HG02938 (cell line): Measurements from ENCODE around the gene TRAFD1.

Experiments
- ATAC-seq: cut with Tn5 transposase; IDR thresholded peaks from one replicate; pipeline ENCODE4 v1.9.1; 2021; ENCODE audit warnings: mild to moderate bottlenecking, moderate library complexity; ENCODE audit not compliant: unreplicated experiment

The TRAFD1 gene

DNA sequence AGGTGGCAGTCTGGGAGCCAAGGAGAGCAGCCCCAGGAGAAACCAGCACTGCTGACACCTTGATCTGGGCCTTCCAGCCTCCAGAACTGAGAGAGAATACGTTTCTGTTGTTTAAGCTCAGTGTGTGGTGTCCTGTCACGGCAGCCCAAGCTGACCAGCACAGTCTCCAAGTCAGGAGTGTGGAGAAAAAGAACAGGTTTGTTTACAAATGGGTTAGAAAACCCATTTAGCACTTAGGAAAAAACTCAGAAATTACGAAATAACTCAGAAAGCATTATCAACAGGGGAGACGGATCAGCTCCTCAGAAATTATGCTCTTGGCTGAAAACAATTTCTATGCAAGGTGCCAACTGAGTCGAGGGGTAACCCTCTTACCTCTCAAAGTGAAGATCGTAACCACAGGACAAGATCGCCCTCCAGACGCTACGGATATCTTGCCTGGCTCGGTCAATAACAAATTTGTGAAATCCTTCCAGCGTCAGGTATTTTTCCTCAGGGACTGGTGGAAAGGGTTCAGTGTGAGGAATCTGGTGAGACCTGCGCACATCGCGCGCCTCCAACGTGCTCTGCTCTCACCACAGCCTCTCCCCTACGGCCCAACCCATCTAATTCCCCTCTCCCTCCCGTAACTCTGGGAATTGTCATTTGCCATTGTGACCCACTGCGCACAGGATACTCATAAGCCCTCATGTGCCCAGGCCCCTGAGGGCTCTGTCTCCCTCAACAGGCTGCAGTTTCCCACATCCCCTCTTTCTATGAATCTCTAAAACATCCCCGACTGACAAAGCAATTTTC, 50.2 kb downstream of the TRAFD1 start:
- ATAC-seq = no peak

- no peak for ATAC-seq
These were observed 51.1 kb downstream of the TRAFD1 start for GRCh38 chr12:112176321-112177010.

GRCh38 chr12:112178796-112179195, 53.4 kb downstream of the TRAFD1 start:
- ATAC-seq = no peak

GRCh38 chr12:112179341-112179740, 54.0 kb downstream of the TRAFD1 start:
- no peak for ATAC-seq

DNA sequence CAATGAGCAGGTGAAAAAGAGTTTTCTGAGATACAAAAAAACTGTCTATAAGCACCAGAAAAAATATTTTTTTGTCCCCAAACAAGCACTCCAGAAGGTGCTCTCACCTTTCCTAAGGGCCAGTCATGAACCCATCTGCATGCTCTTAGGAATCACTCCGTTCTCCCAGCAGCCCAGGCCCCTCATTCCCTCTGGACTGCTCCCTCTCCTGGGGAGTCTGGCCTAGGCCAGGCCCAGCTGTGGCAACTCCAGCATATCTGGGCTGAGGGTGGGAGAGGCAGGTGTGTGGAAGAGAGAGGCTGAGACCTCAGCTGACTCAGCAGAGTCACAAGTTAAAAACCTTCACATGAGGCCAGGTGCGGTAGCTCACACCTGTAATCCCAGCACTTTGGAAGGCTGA, 54.6 kb downstream of the TRAFD1 start:
- ATAC-seq = no peak

GRCh38 chr12:112180422-112180821, 55.1 kb downstream of the TRAFD1 start:
- ATAC-seq = no peak

DNA sequence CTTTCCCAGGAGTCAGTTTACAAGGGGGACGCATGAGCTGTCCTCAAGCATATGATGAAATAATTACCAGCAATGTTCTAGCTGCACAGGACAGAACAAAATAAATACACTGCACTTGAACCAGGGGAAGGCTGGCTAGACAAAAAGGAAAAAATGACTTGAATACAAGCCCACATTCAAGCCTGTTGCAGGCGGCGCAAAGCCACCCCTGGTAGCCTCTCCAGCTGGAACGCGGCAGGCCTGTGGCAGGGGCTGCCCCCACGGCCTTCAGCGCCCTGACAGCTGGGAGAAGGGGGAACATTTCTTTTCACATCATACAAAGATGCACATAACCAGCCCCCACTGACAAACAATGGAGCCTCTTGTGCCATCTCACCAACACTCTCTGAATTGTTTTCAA, 57.1 kb downstream of the TRAFD1 start:
- no peak for ATAC-seq

- ATAC-seq = no peak
These were observed 58.0 kb downstream of the TRAFD1 start for GRCh38 chr12:112183141-112184021.

DNA sequence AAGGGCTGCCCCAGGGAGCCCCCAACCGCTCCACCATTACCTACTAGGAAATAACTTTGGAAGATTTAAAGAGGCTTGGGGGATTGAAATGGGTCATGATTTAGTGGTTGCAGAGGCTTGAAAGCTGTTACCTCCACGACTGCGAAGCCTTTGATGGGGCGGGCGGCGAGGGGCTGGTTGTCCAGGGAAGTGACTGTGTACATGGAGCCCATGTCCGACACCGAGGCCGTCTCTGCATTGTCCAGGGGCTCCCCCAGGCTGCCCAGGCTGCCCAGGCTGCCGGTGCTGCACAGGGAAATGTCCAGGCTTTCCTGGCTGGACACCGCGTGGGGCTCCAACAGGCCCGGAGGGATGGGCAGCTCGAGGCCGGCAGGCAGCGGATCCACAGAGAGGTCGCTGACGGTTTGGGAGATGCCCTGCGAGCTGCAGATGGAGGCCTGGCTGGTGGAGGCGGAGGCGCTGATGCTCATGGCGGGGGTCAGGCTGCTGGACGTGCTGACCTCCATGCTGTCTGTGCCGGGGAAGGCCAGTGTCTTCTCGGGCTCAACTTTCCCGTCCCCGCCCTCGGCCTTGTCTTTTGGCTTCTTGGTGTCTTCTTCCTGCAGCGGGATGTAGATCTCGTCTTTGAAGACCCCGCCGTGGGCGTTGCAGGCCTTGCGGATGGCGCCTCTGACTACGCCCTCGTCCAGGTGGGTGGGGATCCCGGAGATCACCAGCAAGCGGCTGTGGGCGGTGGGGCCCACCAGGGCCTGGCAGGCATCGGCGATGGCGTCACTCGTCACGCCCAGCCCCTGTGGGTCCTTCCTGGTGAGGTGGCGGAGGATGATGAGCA, 58.9 kb downstream of the TRAFD1 start:
- ATAC-seq = no peak

GRCh38 chr12:112185093-112185923, 59.9 kb downstream of the TRAFD1 start:
- ATAC-seq = no peak

- no peak for ATAC-seq
These were observed 62.9 kb downstream of the TRAFD1 start for GRCh38 chr12:112188130-112188830.

DNA sequence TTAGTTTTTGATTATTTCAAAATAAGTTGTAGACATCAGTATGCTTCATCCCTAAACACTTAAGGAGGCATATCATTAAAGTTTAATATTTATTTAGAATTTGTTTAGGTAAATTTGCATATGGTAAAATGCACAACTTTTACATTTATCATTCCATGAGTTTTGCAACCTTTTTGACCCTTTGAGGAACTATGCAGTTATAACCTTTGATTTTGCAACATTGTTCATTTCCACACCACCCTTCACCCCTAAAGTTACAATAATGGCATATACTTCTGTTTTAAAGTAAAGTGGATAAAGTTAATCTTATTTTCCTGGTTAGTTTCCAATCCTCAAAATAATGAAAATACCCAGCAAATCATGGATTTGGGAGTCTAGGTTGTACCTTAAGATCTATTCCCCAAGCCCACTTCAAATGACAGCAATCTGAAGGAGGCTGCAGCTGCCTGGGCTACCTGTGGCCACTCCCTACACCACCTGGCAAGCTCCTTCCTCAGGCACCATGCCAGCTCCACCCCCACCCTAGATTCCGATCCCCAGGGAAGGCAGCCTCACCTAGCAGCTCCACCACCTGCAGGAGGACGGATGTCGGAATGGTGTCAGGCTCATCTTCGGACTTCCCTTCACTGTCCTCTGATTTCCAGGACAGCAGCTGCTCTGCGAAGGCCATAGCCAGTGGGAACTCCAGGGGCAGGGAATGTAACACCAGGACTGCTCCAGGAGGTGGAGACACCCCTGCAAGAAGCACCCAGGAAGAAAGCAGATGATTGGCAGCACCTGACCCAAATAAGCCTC, 65.1 kb downstream of the TRAFD1 start:
- no peak for ATAC-seq

DNA sequence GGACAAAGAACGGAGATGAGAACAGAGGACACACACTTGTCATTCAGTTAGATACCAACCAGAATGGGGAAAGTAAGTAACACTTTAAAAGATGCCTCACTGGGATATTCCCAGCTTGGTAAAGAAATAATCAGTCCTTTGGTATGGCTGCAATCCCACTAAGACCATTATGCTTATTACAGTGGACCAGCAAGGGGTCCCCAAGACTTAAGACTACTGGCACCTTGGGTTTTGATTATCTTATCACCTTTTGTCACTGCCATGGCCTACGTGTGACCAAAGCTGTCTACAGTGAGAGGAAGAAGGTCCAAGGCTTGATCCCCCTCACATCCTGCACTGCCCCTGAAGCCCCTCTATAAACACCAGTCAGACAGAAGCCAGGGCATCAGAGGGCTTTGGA, 65.8 kb downstream of the TRAFD1 start:
- ATAC-seq = no peak

GRCh38 chr12:112191840-112192321, 66.5 kb downstream of the TRAFD1 start:
- no peak for ATAC-seq

DNA sequence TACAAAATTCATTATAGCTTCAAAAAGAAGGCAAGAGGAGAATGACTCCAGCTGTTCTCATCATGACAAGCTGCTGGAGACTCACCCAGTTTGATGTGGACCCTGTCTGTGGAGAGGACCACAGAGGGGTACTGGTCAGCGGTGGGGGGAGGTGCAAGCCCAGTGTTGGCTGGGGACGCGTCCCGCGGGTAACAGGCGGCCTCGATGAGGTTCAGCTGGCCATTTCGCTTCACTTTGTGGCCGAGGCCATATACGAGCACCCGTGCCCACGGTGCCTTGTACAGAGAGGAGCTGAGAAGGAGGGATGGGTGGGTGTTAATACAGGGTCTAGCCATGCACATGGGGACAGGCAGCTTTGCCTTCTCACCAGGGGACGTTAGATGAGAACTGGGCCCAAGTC, 67.1 kb downstream of the TRAFD1 start:
- no peak for ATAC-seq

- ATAC-seq = no peak
These were observed 69.4 kb downstream of the TRAFD1 start for GRCh38 chr12:112194601-112195247.

GRCh38 chr12:112196196-112196875, 71.0 kb downstream of the TRAFD1 start:
- no peak for ATAC-seq
